ENCODE data around the gene ORAI1.
"Not testable (repeated sequence)": the region's sequence is repeated elsewhere in the genome, so short reads cannot be mapped to it uniquely, and the experiment has no call there.

Gene ORAI1

GRCh38 chr12:121603581-121603980, 22.7 kb upstream of the ORAI1 start:
- no peak for DNase-seq (ENCODE audit: low read depth)

GRCh38 chr12:121608301-121608700, 18.0 kb upstream of the ORAI1 start:
- DNase-seq (ENCODE audit: low read depth): no peak

DNA sequence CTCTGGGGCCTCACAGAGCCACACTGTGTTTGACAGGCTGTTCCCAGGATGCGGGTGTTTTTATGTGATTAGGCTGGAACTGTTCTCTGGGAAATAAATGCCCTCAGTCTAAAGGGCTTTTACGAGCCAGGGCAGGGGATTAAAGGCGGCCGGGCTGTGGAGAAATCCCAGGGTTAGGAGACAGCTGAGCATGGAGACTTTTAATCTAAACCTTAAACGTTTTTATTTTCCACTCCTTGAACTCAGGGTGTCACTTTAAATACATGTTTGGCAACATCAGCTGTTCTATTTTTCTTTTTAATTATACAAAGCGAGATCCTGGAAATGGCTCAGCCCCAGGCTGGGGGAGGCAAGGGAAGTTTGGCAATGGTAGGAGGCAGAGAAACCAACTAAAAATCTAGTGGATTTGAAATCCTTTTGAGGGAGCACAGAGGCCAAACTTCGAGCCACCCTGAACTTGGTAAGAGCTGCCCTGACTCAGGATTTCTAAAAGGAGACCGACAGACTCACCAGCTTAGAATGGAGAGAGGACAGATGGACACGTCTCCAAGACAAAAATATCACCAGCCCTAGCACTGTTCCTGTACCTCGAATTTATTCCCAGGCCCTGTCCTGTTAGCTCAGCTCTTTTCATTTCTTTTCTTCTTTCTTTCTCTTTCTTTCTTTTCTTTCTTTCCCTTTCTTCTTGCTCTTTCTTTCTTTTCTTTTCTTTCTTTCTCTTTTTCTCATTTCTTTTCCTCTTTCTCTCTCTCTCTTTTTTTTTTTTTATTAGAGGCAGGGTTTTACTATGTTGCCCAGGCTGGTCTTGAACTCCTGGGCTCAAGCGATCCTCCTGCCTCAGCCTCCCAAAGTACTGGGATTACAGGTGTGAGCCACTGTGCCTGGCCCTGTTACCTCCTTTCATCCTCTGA, 15.8 kb upstream of the ORAI1 start:
- DNase-seq (ENCODE audit: low read depth): no peak

GRCh38 chr12:121611306-121611705, 15.0 kb upstream of the ORAI1 start:
- DNase-seq (ENCODE audit: low read depth): no peak

GRCh38 chr12:121613462-121613861, 12.9 kb upstream of the ORAI1 start:
- no peak for DNase-seq (ENCODE audit: low read depth)

- no peak for DNase-seq (ENCODE audit: low read depth)
Observed at GRCh38 chr12:121614872-121615467, 11.4 kb upstream of the ORAI1 start.

GRCh38 chr12:121618659-121619233, 7.6 kb upstream of the ORAI1 start:
- DNase-seq (ENCODE audit: low read depth): no peak

DNA sequence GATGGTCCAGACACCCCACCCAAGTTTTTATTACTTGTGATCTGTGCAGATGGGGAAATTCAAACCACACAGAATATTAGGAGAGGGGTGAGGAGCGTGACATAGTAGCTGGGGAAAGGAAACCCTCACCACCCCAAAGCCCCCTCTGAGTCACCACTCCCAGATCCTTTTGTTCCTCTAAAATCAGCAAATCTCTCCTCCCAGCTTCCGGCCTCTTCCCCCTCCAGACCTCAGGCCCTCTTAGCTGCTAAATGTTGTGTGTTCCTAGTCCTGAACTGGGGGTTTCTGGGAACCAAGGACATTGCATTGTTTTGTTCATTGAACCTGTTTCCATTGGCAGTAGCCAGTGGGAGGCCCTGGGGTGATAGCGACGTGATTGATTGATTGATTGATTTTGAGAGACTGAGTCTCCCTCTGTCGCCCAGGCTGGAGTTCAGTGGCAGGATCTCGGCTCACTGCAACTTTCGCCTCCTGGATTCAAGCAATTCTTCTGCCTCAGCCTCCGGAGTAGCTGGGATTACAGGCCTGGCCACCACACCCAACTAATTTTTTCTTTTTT, 5.9 kb upstream of the ORAI1 start:
- no peak for DNase-seq (ENCODE audit: low read depth)

DNA sequence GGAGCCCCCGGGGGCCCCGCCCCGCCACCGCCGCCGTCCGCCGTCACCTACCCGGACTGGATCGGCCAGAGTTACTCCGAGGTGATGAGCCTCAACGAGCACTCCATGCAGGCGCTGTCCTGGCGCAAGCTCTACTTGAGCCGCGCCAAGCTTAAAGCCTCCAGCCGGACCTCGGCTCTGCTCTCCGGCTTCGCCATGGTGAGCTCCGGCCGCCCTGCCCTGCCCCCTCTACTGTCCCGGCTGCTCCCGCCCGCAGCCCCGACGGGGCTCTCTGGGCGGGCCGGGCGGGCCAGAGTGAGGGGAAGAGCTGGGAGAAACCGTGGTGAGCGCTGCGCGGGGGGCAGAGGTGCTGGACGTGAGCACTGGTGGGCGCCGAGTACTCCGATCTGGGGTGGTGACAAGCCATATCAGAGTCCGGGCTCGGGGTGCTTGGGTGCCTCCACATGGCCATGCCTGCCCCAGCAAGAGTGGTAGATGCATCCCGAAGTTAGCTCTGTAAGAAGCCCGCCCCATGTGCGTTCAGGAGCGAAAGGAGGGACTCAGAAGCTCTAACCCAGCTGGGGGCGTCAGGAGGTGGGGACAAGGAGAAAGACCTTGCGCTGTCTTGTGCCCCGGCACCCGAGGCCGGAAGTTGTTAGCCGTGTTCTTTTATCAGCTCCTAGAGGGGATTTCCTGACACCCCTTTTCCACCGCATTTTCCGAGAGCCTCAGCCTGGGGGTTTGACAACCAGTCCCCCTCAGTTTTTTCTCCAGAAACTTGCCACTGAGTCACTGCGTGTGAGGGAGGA, 717 bp downstream of the ORAI1 start:
- peak; percentile 83 for DNase-seq (ENCODE audit: low read depth)

GRCh38 chr12:121628037-121628436, 1.7 kb downstream of the ORAI1 start:
- DNase-seq (ENCODE audit: low read depth): no peak

DNA sequence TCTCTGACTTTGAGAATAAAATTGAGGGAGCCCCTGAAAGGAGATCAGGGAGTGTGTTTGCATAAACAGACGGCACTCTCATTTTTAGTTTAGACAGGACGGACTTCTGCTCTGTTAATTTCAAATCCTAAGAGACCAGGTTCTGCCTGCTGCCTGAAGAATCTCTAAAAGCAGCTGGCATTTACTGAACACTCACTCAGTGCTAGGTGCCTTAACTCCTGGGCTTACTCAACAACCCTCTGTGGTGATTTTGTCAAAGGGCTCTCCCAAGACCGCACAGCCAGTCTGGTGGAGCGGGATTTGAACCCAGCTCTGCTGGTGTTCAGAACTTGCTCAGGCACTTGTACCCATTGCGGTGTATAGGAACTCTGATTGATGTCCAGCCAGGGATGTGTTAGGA, 2.2 kb downstream of the ORAI1 start:
- DNase-seq (ENCODE audit: low read depth): no peak

DNA sequence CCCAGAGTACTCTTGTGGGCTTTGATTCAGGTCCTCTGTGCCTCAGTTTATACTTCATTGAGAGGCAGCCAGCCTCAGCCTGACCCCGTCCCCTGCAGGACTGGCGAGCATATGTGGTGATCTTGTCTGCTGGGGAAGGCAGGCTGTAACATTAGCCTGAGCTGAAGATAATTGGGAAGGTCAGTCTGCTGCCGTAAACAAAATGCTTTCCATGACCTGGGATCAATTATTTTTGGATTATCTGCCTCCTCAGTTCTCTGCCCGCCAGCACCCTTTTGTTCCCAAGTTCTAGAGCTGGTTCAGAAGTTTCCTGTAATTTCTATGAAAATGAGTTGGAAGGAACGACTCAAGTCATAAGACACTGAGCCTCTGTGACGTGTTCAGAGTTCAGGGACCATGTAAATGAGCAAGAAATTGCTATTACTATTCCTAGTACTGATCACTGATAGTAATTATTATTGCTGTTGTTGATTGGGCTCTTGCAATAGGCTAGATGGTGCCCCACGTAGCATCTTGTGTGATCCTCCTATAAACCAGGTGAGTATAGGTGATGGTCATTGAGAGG, 4.5 kb downstream of the ORAI1 start:
- DNase-seq (ENCODE audit: low read depth): no peak

DNA sequence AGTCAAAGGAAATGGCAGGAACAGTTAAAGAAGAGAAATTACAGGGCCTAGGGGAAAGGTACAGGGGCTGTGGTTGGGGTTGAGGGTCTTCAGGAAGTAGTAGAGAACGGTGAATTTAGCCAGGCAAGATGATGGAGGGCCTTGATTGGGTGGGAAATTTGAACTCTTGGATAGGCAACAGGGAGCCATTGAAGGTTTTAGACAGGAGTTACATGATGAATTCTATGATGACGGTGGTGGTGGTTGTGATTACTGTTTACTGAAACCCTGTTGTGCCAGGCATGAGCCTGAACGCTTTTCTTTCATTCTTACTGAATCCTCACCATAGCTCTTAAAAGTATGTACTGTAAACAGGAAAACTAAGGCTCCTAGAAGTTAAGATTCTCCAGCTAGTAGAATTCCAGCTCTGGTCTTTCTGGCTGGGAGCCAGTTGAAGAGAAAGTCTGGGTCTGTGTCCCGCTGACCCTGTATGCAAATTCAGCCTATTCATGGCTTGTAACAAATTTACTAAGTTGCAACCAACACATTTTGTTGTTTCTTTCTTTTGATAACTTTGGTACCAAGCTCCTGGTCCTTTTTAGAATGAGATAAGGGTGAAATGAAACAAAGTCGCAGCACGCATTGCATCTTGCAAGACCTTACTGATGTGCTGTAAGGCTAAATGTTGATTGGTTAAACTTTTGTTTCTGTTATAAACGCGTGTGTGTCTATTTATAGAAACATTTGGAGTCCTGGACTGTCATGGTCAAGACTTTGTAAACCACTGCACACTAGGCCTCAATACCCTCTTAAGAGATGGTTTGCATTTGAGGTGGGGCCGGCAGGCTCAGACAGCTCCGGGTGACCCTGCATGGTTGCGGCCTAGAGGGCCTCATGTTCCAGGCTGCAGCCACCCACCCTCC, 6.0 kb downstream of the ORAI1 start:
- DNase-seq (ENCODE audit: low read depth): no peak

DNA sequence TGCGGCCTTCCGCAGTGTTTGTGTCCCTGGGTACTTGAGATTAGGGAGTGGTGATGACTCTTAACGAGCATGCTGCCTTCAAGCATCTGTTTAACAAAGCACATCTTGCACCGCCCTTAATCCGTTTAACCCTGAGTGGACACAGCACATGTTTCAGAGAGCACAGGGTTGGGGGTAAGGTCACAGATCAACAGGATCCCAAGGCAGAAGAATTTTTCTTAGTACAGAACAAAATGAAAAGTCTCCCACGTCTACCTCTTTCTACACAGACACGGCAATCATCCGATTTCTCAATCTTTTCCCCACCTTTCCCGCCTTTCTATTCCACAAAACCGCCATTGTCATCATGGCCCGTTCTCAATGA, 7.5 kb downstream of the ORAI1 start:
- DNase-seq (ENCODE audit: low read depth): not testable (repeated sequence)

GRCh38 chr12:121634836-121635235, 8.5 kb downstream of the ORAI1 start:
- no peak for DNase-seq (ENCODE audit: low read depth)

DNA sequence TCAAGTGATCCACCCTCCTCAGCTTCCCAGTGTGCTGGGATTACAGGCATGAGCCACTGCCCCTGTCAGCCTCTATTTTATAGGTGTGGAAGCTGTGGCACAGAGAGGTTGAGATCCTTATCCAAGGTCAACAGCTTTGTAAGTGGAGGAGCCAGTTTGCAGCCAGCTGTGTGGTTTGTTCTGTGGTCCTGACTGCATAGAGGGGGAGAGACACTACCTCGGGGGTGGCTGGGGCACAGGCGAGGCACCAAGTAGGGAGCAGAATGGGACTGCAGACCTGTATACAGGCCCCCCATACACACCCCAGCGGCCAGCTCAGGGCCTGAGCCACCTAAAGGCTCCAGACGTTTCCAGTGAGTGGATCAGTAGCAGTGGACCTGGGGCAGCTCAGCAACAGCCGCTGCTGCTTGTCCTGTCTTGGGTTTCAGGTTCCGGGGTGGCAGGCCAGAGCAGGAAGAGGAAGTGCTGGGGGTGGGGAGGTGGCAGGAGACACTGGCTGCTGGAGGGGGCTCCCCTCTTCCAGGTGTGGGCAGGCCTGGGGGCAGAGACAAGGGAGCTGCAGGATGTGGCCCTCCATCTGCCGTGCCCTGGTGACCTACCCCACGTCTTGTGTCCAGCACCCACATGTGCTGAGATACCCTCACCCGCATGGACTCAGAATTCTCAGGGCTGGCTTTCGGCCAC, 11.0 kb downstream of the ORAI1 start:
- DNase-seq (ENCODE audit: low read depth): peak; percentile 35

DNA sequence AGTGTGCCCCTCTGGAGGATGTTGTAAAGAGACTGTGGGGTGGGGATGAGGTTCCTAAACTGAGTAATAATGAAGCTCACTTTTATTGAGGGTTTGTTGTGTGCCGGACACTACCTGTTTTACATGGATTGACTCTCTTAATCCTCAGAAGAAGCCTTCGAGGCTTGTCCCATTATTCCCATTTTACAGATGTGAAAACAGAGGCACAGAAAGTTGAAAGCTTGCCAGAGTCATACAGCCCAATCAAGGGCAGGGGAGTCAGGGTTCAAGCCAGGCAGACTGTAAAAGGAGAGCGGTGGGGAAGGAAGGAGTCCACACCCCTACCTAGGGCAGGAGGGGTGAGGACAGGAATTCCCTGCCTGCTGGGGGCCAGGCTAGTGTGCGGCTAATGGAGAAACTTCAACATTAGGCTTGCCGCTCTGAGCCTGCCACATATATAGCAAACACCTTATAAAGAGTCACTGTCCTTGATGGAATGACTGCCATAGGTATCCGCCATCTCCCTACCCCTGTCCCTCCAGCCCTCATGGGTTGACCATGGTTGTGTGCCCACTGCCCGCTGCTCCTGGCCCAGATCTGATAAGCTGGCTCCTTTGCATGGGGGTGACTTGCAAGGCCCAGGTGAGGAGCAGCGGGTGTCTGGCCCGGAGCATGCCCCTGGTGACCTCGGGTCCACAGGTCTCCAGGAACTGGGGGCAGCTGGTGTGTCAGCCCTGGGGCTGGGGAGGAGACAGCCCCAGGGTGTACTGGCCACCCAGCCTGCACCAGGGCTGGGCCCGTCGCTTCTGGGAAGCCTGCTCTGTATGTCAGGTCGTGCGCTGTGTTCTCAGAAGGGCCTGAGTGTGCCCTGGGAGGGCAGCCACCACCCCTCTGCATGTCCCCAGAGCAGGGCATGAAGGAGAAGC, 12.2 kb downstream of the ORAI1 start:
- DNase-seq (ENCODE audit: low read depth): no peak

- DNase-seq (ENCODE audit: low read depth): no peak
Observed at GRCh38 chr12:121641343-121641630, 15.0 kb downstream of the ORAI1 start.

DNA sequence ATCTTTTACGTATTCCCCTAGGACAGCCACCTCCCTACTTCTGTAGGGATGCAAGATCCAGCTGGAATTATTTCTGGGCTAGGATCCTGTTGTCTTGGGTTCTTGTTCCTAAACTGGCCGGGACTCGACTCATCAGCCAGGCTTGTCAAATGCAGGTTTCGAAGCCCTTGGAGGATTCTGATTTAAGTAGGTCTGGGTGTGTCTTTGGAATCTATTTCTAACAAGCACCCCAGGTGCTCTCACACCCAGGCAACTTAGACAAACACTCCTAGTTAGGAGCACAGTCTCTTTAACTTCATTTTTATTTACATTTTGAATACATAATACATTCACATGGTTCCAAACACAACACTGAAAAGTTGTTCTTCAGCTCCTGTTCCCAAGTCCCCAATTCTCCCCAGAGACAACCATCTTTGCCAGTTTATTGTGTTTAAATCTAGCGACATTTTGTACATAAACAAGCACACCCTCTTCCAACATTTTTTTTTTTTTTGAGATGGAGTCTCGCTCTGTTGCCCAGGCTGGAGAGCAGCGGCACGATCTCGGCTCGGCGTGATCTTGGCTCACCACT, 22.2 kb downstream of the ORAI1 start:
- DNase-seq (ENCODE audit: low read depth): no peak
